ENCODE data around the gene RNF130.

Gene RNF130

GRCh38 chr5:180071531-180072255, at the start of gene RNF130:
Gene RNF130 (minus strand): TSS chr5:180071759. CDS start chr5:180071702, 57 bp downstream.
- peak; percentile 77 to 86 (median 79) for DNase-seq (ENCODE audit: low read depth in 3 of 3)

GRCh38 chr5:180120237-180121101, 48.9 kb upstream of the RNF130 start:
- DNase-seq (ENCODE audit: low read depth in 3 of 3), result no peak

- no peak for DNase-seq (ENCODE audit: low read depth in 3 of 3)
These were observed 48.3 kb upstream of the RNF130 start for GRCh38 chr5:180119903-180120236.

GRCh38 chr5:180119031-180119902, 47.7 kb upstream of the RNF130 start:
- no peak for DNase-seq (ENCODE audit: low read depth in 3 of 3)

- no peak for DNase-seq (ENCODE audit: low read depth in 3 of 3)
These were observed 46.8 kb upstream of the RNF130 start for GRCh38 chr5:180118391-180118791.

GRCh38 chr5:180117000-180117725, 45.6 kb upstream of the RNF130 start:
- no peak for DNase-seq (ENCODE audit: low read depth in 3 of 3)

GRCh38 chr5:180116077-180116999, 44.8 kb upstream of the RNF130 start:
- DNase-seq (ENCODE audit: low read depth in 3 of 3), result no peak

GRCh38 chr5:180115326-180116076, 43.9 kb upstream of the RNF130 start:
- no peak for DNase-seq (ENCODE audit: low read depth in 3 of 3)

- no peak for DNase-seq (ENCODE audit: low read depth in 3 of 3)
These were observed 42.9 kb upstream of the RNF130 start for GRCh38 chr5:180114304-180115003.

GRCh38 chr5:180113660-180114303, 42.2 kb upstream of the RNF130 start:
- no peak for DNase-seq (ENCODE audit: low read depth in 3 of 3)

GRCh38 chr5:180112181-180112861, 40.8 kb upstream of the RNF130 start:
- no peak for DNase-seq (ENCODE audit: low read depth in 3 of 3)

- no peak for DNase-seq (ENCODE audit: low read depth in 3 of 3)
These were observed 39.9 kb upstream of the RNF130 start for GRCh38 chr5:180111273-180112002.

- DNase-seq (ENCODE audit: low read depth in 3 of 3), result no peak
These were observed 38.4 kb upstream of the RNF130 start for GRCh38 chr5:180109920-180110319.

- no peak for DNase-seq (ENCODE audit: low read depth in 3 of 3)
These were observed 35.4 kb upstream of the RNF130 start for GRCh38 chr5:180107005-180107404.

GRCh38 chr5:180105827-180106312, 34.3 kb upstream of the RNF130 start:
- DNase-seq (ENCODE audit: low read depth in 3 of 3), result no peak

- no peak for DNase-seq (ENCODE audit: low read depth in 3 of 3)
These were observed 32.6 kb upstream of the RNF130 start for GRCh38 chr5:180104168-180104530.
